Measurements from ENCODE around the gene ABCD4.

Gene ABCD4
- long read RNA-seq, transcript ABCD4-201 (19 exons, 3,003 nt) = major isoform, 12 of 108 reads
- long read RNA-seq, transcript ABCD4-218 (18 exons, 1,842 nt) = minor isoform, 8 of 108 reads
- long read RNA-seq, partial matches to known transcripts = 18 of 108 reads
- long read RNA-seq, other reads (novel, unspliced or antisense) = 67 of 108 reads

DNA sequence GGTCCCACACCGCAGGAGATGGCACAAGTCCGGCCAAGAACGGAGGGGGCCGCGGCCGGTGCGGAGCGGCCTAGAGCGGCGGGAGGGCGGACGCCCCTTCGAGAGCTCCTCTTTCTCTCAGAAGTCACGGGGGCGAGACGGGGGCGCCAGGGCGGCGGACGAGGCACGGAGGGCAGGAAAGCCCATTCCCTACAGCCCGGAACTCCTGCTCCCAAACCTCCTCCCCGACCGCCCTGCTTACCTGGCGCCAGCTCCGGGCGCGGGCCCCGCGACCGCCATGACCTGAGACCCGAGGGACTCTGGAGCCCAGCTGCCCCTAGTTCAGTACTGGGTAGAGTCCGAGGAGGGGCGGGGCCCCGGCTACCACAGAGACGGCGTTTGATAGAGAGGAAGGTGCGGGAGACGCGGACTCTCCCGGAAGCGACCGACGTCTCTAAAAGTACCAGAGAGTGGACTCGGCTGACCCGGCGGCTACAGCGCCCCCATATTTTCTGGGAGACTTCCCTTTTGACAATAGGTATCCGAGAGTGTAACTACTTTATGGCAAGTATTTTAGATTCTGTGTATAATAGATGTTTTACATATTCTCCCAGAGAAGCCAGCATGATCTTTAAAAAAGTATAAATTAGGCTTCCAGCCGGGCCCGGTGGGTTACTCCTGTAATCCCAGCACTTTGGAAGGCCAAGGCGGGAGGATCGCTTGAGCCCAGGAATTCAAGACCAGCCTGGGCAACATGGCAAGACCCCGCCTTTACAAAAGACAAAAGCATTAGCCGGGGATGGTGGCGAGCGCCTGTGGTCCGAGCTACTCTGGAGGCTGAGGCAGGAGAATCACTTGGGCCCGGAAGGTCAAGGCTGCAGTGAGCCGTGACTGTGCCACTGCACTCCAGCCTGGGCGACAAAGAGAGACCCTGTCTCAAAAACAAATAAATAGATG, at the start of gene ABCD4:
Gene ABCD4 (minus strand): TSS at position 301 of the 936 bp plus-strand sequence. CDS start 22 bp downstream, at position 279.
- DNase-seq (ENCODE audit: low read depth in 1 of 2, low spot score in 1 of 2) = peak; percentile 72 to 90
- Histone ChIP-seq H3K27ac (replicated peaks) (peak within 1 kb of the TSS; percentile 69), H3K4me3 (replicated peaks; ENCODE audit: insufficient read depth, low read length) (peak within 1 kb of the TSS; percentile 78), H3K27me3 (ENCODE audit: insufficient read depth, poor library complexity, severe bottlenecking) (no peaks in the 10 kb centered on the region)
- peak; percentile 67 for TF ChIP-seq GABPA (IDR thresholded peaks at IDR 0.05; ENCODE audit: low read depth)
- no peak for TF ChIP-seq POLR2AphosphoS5 (IDR thresholded peaks at IDR 0.05; ENCODE audit: low read depth)
- peak; percentile 3 for TF ChIP-seq CTCF (IDR thresholded peaks at IDR 0.05; ENCODE audit: insufficient read depth, low read length)
- TF ChIP-seq, protein P1, sequence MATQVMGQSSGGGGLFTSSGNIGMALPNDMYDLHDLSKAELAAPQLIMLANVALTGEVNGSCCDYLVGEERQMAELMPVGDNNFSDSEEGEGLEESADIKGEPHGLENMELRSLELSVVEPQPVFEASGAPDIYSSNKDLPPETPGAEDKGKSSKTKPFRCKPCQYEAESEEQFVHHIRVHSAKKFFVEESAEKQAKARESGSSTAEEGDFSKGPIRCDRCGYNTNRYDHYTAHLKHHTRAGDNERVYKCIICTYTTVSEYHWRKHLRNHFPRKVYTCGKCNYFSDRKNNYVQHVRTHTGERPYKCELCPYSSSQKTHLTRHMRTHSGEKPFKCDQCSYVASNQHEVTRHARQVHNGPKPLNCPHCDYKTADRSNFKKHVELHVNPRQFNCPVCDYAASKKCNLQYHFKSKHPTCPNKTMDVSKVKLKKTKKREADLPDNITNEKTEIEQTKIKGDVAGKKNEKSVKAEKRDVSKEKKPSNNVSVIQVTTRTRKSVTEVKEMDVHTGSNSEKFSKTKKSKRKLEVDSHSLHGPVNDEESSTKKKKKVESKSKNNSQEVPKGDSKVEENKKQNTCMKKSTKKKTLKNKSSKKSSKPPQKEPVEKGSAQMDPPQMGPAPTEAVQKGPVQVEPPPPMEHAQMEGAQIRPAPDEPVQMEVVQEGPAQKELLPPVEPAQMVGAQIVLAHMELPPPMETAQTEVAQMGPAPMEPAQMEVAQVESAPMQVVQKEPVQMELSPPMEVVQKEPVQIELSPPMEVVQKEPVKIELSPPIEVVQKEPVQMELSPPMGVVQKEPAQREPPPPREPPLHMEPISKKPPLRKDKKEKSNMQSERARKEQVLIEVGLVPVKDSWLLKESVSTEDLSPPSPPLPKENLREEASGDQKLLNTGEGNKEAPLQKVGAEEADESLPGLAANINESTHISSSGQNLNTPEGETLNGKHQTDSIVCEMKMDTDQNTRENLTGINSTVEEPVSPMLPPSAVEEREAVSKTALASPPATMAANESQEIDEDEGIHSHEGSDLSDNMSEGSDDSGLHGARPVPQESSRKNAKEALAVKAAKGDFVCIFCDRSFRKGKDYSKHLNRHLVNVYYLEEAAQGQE (IDR thresholded peaks at IDR 0.05; ENCODE audit: insufficient replicate concordance, low read depth) = peak; percentile 14
- peak; percentile 35; the same call in 1 of the 2 replicates for TF ChIP-seq SPI1 (IDR thresholded peaks at IDR 0.05; ENCODE audit: borderline replicate concordance, low read depth)

DNA sequence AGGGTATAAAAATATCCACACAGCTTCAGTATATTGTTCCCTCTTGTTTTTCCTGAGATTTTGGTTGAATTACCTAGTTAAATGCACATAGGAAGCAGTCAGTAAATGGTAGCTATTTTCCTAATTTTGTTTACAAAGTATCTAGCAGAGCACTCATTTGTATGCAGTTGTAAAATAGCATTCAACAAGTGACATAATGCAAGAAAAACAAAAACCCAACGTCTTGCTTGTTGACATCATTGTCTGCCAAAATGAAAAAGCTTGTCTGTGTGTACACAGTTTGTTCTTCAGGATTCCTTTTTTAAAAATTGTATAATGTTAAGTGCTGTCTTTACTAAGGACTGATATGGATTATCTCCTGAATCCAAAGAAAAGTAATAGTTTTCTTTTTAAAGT, 48.2 kb upstream of the ABCD4 start:
- TF ChIP-seq SPI1 (IDR thresholded peaks at IDR 0.05; ENCODE audit: borderline replicate concordance, low read depth) = no peak
- TF ChIP-seq, protein P1 (IDR thresholded peaks at IDR 0.05; ENCODE audit: insufficient replicate concordance, low read depth) = no peak
- no peak for TF ChIP-seq CTCF (IDR thresholded peaks at IDR 0.05; ENCODE audit: insufficient read depth, low read length)
- TF ChIP-seq POLR2AphosphoS5 (IDR thresholded peaks at IDR 0.05; ENCODE audit: low read depth) = no peak
- TF ChIP-seq GABPA (IDR thresholded peaks at IDR 0.05; ENCODE audit: low read depth) = no peak
- no peak for DNase-seq (ENCODE audit: low read depth in 1 of 2, low spot score in 1 of 2)
- Histone ChIP-seq H3K4me3 (replicated peaks; ENCODE audit: insufficient read depth, low read length) (no peak overlapping the region), H3K27ac (replicated peaks) (no peak overlapping the region), H3K27me3 (ENCODE audit: insufficient read depth, poor library complexity, severe bottlenecking) (no peaks in the 10 kb centered on the region)

DNA sequence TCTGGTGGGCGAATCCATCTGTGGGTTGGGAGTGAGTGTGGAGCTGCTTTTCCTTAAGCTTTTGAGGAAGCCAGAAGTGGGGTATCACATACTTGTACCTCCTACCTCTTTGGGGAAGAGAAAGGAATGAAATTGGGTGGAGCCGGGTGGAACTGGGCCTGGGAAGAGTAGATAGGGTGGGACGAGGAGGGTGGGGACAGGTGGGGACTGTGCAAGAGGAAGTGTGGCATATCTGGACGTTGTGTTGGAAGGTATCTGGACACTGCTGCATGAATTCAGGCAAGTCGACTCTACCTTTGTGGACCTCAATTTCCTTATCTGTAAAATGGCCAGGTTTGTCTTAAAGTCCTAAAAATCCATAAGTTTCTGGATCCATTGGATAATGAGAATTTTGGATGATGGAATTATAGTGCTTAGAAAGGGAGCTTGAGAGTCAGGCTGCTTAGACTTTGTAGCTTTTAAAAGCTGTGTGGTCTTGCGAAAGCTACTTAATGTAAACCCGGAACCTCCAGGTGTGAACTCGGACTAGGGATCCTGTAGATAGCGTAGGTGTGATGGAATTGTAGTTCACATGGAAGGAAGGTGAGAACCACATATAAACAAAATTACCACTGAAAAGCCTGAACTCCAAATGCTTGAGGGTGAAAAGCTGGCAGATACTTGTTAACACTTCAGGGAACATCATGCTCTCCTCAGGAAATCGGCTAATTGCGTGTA, 47.6 kb upstream of the ABCD4 start:
- no peak overlapping the region for H3K27ac ChIP-seq (replicated peaks)
- H3K4me3 ChIP-seq (replicated peaks; ENCODE audit: insufficient read depth, low read length) = no peak overlapping the region

More for the DNA sequence above, 47.6 kb upstream of the ABCD4 start:
- TF ChIP-seq, protein P1 (IDR thresholded peaks at IDR 0.05; ENCODE audit: insufficient replicate concordance, low read depth) = no peak
- TF ChIP-seq SPI1 (IDR thresholded peaks at IDR 0.05; ENCODE audit: borderline replicate concordance, low read depth) (no peak), CTCF (IDR thresholded peaks at IDR 0.05; ENCODE audit: insufficient read depth, low read length) (no peak), POLR2AphosphoS5 (IDR thresholded peaks at IDR 0.05; ENCODE audit: low read depth) (no peak), GABPA (IDR thresholded peaks at IDR 0.05; ENCODE audit: low read depth) (no peak)
- DNase-seq (ENCODE audit: low read depth in 1 of 2, low spot score in 1 of 2) = no peak
- no peaks in the 10 kb centered on the region for H3K27me3 ChIP-seq (ENCODE audit: insufficient read depth, poor library complexity, severe bottlenecking)

Data from HL-60 (cell line).